GM12873 (cell line): ENCODE data around the gene CPEB4.

Experiments
- TF ChIP-seq, protein P1 (sequence below): IDR thresholded peaks from 2 replicates; pipeline ENCODE4 v1.5.1; 2012; ENCODE audit warnings: low read depth, mild to moderate bottlenecking, moderate library complexity, low read length, control low read depth; ENCODE audit not compliant: insufficient read depth; ENCODE audit errors: missing control alignments

Gene CPEB4

DNA sequence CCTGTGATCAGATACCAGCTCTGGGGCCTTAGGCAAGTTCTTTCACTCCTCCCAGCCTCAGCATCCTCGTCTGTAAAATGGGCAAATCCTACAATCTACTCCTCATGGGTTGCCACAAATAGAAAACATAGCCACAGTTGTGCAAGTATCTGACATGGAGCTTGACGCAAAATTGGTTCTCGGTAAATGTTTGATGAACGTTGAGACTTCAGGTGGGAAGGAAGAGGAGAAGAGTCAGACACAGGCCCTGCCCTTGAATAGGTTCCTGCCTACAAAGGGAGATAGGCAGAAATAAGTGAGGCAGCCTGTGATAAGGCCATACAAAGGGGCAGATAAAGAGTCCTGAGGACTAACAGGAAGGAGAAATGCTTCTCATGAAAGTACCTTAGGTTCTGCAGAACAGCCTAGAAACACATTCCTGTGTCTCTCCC lies 26.1 kb upstream of the CPEB4 start:
- TF ChIP-seq, protein P1, sequence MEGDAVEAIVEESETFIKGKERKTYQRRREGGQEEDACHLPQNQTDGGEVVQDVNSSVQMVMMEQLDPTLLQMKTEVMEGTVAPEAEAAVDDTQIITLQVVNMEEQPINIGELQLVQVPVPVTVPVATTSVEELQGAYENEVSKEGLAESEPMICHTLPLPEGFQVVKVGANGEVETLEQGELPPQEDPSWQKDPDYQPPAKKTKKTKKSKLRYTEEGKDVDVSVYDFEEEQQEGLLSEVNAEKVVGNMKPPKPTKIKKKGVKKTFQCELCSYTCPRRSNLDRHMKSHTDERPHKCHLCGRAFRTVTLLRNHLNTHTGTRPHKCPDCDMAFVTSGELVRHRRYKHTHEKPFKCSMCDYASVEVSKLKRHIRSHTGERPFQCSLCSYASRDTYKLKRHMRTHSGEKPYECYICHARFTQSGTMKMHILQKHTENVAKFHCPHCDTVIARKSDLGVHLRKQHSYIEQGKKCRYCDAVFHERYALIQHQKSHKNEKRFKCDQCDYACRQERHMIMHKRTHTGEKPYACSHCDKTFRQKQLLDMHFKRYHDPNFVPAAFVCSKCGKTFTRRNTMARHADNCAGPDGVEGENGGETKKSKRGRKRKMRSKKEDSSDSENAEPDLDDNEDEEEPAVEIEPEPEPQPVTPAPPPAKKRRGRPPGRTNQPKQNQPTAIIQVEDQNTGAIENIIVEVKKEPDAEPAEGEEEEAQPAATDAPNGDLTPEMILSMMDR, result no peak

DNA sequence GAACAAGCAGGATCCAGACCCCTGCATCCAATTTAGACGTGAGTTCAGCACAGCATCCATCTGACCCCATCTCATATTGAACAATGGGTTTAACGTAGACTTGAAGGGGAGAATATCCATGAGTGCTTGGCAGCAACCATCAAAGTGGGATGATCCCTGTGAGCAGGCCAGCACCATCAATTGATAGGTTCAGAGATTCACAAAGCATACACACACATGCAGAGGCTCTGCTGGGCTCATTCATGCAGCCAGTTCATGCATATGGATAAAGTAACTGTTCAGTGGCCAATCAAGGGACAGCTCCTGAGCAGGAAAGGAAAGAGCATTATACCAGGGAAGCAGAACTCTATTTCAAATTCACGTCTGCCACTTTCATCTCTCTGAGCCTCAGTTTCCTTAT lies 24.8 kb upstream of the CPEB4 start:
- TF ChIP-seq, protein P1, result no peak

DNA sequence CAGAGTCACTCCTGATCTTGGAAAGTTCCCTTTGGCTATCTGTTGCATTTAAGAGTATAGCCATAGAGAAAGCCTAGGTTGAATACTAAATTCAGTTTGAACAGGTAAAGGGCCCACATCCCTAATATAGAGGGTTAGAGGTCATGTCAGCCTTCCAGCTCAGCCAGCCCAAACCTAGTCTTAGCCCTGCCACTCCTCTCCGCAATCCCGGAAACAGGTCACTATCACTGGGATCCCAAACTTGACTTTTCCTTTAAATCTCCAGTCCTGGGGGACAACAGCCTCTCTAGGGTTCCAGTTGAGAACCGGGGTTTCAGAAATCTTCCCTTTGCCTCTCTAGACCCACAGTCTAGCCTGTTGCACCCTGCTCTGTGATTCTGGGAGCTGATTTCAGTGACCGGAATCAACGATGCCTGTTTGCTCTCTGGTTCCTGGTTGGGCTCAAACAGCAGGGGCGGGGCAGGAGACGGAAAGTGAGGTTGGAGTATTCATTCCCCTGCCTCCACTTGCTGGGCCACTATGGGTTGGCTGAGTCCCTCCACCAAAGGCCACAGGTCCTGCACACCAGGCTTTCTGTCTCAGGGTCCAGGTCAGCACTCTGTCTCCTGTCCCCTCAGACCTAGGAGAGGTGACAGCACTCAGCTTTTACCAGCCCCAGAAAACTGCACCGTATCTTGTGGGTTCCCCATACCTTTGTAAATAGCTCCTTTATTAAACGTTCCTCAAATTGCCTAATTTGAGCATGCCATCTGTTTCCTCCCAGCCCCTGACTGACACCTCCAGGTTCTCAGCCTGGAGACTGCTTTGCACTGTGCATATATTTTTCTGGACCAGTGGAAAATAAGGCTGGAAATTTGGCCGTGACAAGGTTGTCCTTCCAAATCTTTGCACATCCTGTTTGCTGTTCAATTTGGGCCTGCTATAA lies 23.8 kb upstream of the CPEB4 start:
- TF ChIP-seq, protein P1, result no peak

DNA sequence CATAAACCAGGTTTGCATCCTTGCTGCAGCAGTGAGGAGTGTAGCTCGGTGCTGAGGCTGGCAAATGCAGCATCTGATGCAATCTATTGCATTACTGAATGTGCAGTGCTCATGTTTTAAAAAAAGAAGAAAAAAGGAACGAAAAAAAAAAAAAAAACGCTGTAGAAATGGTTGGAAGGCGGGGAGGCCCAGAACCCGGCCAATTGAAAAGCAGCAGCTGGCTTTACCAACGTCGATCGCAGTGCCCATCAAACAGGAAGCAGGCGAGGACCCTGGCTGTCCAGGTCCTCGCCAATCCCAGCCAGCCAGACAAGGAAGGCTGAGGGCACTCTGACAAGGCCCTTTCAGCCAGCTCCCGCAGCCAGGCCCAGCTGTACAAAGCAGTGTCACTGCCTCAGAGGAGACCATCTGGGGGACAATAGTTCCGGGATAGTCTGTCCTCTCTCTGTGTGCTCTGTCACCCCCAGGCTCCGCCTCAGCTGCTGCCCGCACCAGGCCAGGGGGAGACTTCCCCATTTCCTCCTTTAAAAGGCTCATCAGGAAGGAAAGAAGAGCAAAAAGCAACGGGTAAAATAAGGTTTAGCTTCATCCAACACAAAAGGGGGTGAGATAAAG lies 21.8 kb upstream of the CPEB4 start:
- TF ChIP-seq, protein P1, result no peak

DNA sequence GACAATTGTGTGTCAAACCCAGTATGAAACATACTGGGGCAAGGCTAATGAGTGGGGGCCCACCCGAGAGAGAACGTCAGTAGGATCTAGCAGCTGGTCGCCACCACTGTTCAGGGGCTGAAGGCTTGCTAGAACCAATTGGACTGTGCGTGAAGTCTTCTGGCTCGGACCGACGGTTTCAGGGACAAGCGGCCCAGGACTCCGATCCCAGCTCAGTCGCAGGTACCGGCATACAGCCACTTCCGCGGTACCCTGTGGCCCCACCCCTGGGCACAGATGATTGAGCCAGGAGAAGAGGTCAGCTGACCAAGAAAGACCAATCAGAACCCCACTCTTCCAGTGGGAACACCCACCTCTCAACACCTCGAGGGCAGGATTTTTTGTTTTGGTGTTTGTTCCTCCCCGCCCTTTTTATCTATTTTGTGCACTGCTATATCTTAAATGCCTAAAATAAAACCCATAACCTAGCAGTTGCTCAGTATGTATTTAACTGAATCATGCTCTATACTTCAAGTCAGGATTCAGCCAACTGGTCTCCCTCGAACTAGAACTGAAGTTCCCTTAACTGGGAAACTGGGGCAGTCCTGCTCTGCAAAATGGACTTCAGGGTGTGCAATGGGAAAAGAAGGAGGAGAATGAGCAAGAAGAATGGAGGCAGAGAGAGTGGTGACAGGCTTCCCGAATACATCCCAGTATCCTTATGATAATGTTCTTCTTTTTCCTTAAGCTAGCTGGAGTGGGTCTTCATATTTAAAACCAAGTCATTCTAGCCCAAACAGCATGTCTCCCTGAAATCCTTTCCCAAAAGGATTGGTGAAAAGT lies 21.1 kb upstream of the CPEB4 start:
- TF ChIP-seq, protein P1, result no peak

DNA sequence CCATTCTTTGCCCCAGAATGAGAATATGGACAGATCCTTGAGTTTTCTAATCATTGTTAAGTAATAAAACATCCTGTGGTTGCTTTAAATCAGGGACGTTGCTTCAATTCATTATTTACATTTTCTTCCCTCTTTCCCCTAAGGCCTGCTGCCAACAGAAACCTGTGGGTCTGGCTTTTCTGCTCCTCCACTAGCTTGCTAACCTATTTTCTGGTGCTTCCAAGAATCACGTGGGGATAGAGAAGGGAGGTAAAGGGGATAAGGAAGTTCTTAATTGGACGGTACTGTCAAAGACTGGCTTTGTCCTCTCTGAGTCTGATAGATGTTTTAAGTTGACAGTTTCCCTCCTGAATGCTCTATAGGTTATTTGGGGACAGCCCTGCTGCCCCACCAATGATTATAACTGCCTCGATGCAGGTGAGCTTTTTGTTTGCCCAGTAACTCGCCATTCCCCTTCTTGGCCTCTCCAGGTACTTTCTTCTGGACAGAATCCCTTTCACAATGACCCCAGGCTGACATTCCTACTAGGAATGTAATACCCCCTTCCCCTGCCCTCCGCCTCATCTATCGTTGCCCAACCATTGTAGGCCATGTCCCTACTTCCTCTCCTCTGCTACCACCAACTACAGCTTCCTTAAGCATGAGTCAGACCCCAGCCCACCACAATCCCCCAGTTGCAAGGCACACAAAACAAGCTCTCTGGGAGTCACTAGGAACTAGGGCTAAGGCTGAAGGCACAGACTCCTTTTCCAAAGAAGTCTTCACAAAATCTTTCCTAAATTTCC lies 19.9 kb upstream of the CPEB4 start:
- TF ChIP-seq, protein P1, result no peak
